Left colon (tissue), 2 donors: Measurements from ENCODE around the gene FBXW8. TPM values are rescaled to one million over a fixed set of nuclear protein-coding genes. Genes with fewer than 3 reads are reported as not detected.

Experiments used
- ATAC-seq: fragments of 200-7000 bp; cut with Tn5 transposase; one replicate; pipeline ENCODE4 v1.9.1; 2020; ENCODE audit warnings: mild to moderate bottlenecking, moderate library complexity
- DNase-seq, 2 donors: peaks; one replicate each; pipeline ENCODE4 v3.0.0-alpha.2; 2020
- intact Hi-C, 2 donors: fragments of 100-400 bp; cut with DNase I in 1 of 2; cut with micrococcal nuclease in 1 of 2; formaldehyde crosslinking; loops; one replicate each; pipeline versions ENCODE4 v1.11.2 to v1.14.0; 2022; cut with DNase I, micrococcal nuclease
- total RNA-seq, 2 donors: library from RNA; stranded (reverse); fragmentation: NEBNext Ultra II Directional; extraction: Animal tissue kit (Norgen Biotek cat#: 25700); gene quantifications; one replicate each; pipeline ENCODE4 v1.2.1, GENCODE V29; 2021
- donor health status: DM: no; HTN: no; CAD: no.
- donor health status: DM: yes; HTN: yes; CAD: no.

Gene FBXW8
- total RNA-seq, 2 donors from 2014 or later: 9.0 to 14.4 TPM

- intact Hi-C loops: no loop called here
- DNase-seq (no peak), ATAC-seq (no peak)
These were observed 28.8 kb upstream of the FBXW8 start for GRCh38 chr12:116881877-116882507.

- ATAC-seq (no peak), DNase-seq (no peak)
- intact Hi-C loops: no loop called here
These were observed 28.0 kb upstream of the FBXW8 start for GRCh38 chr12:116882742-116883141.

GRCh38 chr12:116884871-116885270, 25.9 kb upstream of the FBXW8 start:
- intact Hi-C loops: no loop called here
- ATAC-seq (no peak), DNase-seq (no peak)

- intact Hi-C loops: no loop called here
- ATAC-seq (no peak), DNase-seq (no peak)
These were observed 25.3 kb upstream of the FBXW8 start for GRCh38 chr12:116885491-116885890.

- intact Hi-C loops: no loop called here
- ATAC-seq (no peak), DNase-seq (no peak)
These were observed 23.5 kb upstream of the FBXW8 start for GRCh38 chr12:116887244-116887643.

GRCh38 chr12:116887897-116888296, 22.9 kb upstream of the FBXW8 start:
- DNase-seq (no peak), ATAC-seq (peak; percentile 67)
- intact Hi-C loops: no loop called here

DNA sequence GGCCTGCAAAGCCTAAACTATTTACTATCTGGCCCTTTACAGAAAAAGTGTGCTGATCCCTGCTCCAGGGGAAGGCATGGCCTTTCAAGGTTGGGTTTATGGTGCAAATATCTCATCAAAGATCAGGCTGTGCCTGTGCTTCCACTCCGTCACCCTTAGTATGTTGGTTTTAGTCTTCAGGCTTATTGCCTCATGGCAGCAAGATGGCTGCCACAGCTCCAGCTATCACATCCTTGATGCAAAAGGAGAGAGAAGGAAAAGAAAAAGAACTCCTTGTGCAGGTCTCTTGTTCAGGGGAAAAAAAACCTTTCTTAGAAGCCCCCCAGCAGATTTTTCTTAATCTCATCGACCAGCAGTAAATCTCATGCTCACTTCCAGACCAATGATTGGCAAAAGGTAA, 20.4 kb upstream of the FBXW8 start:
- DNase-seq: no peak
- no peak for ATAC-seq
- intact Hi-C loops: no loop called here

- intact Hi-C loops: no loop called here
- DNase-seq: no peak
- ATAC-seq: no peak
These were observed 19.7 kb upstream of the FBXW8 start for GRCh38 chr12:116891019-116891418.

- intact Hi-C loops: no loop called here
- ATAC-seq (no peak), DNase-seq (no peak)
These were observed 18.2 kb upstream of the FBXW8 start for GRCh38 chr12:116892349-116893140.

- ATAC-seq (no peak), DNase-seq (no peak)
- intact Hi-C loops: no loop called here
These were observed 15.8 kb upstream of the FBXW8 start for GRCh38 chr12:116894913-116895312.

DNA sequence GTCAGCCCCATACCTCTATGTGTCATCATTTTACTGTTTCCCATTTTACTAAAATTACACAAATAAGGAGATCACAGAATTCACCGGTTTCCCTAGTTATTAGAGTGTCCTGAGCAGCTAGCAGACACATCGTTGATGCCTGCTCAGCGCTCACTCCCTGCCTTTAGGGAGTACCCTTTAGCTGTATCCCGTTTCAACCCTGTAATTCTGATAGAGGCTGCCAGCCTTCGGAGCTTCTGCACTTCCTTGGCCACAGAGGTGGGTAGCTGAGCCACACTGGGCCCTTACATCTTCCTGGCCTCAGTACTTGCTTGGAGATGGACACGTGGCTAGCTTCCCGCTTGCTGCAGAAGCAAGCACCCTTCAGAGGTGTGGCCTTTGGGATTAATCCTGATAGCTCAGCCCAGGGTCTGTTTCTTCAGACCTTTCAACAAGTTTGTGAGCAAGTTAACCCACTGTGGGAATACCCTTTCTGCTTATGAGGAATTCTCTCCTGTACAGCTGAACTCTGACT, 14.3 kb upstream of the FBXW8 start:
- ATAC-seq: no peak
- intact Hi-C loops: no loop called here
- no peak for DNase-seq

DNA sequence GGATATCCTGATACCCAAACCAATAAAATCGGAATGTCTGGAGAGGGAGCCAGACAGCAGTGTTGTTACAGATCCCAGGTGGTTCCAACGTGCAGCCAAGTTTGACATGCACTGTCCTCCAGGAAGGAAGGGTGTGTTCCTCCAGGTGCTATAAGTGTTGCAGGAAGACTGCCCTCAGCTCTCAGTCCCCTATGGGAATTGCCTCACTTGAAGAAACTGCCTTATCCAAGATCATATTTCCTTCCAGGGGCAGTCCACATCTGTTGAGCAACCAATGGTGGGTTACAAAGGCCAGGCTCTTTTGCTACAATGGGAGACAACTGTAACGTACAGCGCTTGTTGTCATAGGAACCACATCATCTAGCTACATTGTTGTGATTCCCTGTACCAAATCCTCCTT, 13.3 kb upstream of the FBXW8 start:
- no peak for DNase-seq
- no peak for ATAC-seq
- intact Hi-C loops: no loop called here

DNA sequence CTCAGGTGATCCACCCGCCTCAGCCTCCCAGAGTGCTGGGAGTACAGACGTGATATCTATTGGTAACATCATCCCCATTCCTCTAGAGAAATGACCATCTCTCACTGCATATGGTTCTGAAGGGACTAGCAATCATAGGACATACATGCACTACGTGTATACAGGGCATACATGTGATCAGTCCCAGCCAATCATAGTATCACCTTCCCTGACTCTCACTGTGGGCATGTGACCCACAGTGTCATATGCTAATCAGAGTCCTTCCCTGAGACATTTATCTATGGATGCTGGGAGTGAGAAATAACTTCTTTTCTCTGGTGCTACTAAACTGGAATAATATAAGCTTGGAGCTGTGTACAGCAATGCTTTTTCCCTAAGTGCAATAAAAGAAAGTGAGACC, 12.1 kb upstream of the FBXW8 start:
- ATAC-seq (no peak), DNase-seq (no peak)
- intact Hi-C loops: no loop called here

DNA sequence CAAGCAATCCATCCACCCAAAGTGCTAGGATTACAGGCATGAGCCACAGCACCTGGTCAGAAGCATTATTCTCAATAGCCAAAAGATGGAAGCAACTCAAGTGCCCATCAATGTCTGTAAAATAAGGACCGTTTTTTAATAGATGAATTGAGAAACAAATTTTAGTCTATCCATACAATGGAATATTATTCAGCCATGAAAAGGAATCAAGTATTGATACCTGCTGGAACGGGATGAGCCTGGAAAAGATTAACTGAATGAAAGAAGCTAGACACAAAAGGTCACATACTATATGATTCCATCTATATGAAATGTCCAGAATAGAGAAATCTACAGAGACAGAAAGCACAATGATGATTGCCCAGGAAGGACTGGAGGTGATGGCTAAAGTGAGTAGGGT, 9.1 kb upstream of the FBXW8 start:
- ATAC-seq: no peak
- intact Hi-C loops: no loop called here
- no peak for DNase-seq

DNA sequence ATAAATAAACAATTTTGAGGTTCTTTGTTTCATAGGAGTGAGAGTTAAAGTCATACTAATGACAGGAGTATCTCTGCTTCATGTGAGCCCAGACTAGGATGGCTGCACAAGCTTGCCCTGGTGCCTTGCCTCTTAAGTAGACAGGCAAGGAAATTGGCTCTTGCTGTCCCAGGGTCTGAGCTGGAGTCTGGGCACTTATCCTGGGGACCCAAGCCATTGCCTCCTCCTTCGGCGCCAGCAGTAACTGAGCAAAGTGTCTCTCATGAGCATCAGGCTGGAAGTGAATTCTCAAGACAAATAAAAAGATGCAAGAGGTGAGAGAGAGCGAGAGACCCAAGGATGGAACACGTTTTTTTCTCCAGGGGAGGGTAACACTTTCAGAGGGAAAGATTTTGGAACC, 6.9 kb upstream of the FBXW8 start:
- DNase-seq (no peak), ATAC-seq (no peak)
- intact Hi-C loops: no loop called here

- no peak for DNase-seq
- ATAC-seq: no peak
- intact Hi-C loops: no loop called here
These were observed 4.5 kb upstream of the FBXW8 start for GRCh38 chr12:116906285-116906684.

- ATAC-seq: no peak
- intact Hi-C loops: no loop called here
- no peak for DNase-seq
These were observed 488 bp upstream of the FBXW8 start for GRCh38 chr12:116910280-116910644.

DNA sequence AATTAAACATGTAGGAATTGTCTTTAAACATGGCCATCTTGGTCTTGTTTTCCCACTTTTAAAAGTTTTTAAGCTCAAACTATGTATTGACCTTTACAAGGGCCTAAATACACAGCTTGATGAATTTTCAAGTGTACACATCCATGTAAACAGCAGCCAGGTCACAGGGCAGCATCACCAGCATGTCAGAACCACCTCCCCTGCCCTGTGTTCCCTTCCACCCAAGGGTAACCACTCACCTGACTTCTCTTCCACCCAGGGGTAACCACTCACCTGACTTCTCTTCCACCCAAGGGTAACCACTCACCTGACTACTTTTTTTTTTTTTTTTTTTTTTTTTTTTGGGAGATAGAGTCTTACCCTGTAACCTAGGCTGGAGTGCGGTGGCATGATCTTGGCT, 4.6 kb downstream of the FBXW8 start:
- no peak for DNase-seq
- ATAC-seq: no peak
- intact Hi-C loops: no loop called here

- intact Hi-C loops: no loop called here
- no peak for ATAC-seq
- no peak for DNase-seq
These were observed 5.4 kb downstream of the FBXW8 start for GRCh38 chr12:116916122-116916521.

DNA sequence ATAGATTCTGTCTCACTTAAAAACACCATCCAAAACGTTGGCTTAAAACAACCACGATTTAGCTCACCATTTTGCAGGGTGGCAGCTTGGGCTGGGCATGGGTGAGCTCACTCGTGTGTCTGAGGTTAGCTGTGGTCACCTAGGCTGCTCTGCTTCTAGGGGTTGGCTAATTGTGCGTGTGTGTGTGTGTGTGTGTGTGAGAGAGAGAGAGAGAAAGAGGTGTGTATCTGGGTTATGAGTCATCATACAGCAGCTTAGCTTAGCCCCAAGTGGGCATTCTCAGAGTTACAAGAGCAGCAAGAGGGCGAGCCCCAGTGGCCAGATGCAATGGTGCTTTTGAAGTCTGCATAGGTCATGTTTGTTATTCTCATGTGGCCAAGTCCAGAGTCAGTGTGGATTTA, 6.0 kb downstream of the FBXW8 start:
- intact Hi-C loops: no loop called here
- ATAC-seq (peak; percentile 68), DNase-seq (peak; percentile 38 to 51)

DNA sequence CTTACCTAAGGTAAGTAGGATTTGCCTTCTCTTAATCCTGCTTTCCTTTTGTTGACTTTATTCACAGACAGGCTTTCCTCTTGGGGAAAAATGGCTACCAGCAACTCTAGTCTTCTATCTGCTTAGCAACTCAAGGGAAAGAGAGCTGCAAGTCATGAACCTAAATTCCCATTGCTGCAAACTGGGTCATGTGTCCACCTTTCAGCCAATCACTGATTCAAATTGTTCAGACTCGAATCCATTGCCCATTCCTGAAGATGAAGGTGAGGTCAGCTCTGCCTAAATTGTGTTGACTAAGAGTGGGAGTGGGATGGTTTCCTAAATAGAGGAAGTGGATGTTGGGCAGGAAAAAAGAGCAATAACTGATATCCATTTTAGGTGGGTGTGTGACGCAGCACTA, 7.7 kb downstream of the FBXW8 start:
- intact Hi-C loops: no loop called here
- DNase-seq: no peak
- no peak for ATAC-seq
